ENCODE data around the gene TNFRSF1B. TPM values are rescaled to one million over a fixed set of nuclear protein-coding genes. Genes with fewer than 3 reads are reported as not detected.
A peak's percentile ranks its signal among the peaks of the same experiment; 100 is the strongest.

TNFRSF1B gene
- 12.4 and 14.8 TPM in 2 replicates for total RNA-seq

GRCh38 chr1:12166834-12167492 lies at the start of gene TNFRSF1B:
Gene TNFRSF1B, plus strand, starts transcription at chr1:12166991. Its CDS starts 101 bp downstream, at chr1:12167092.
- DNase-seq (ENCODE audit: low read depth in 2 of 2): peak in 1 of 2 donors; percentile 68

GRCh38 chr1:12121212-12122003 lies 45.4 kb upstream of the TNFRSF1B start:
- DNase-seq (ENCODE audit: low read depth in 2 of 2): no peak

GRCh38 chr1:12123172-12123571 lies 43.6 kb upstream of the TNFRSF1B start:
- DNase-seq (ENCODE audit: low read depth in 2 of 2): no peak

- DNase-seq (ENCODE audit: low read depth in 2 of 2): peak; percentile 54 to 65
Observed at GRCh38 chr1:12124693-12125421, 41.9 kb upstream of the TNFRSF1B start.

GRCh38 chr1:12125422-12126355 lies 41.1 kb upstream of the TNFRSF1B start:
- peak in 1 of 2 donors; percentile 30 for DNase-seq (ENCODE audit: low read depth in 2 of 2)

GRCh38 chr1:12126781-12127180 lies 40.0 kb upstream of the TNFRSF1B start:
- DNase-seq (ENCODE audit: low read depth in 2 of 2): no peak

- DNase-seq (ENCODE audit: low read depth in 2 of 2): no peak
Observed at GRCh38 chr1:12127206-12127810, 39.5 kb upstream of the TNFRSF1B start.

GRCh38 chr1:12128120-12128519 lies 38.7 kb upstream of the TNFRSF1B start:
- DNase-seq (ENCODE audit: low read depth in 2 of 2): no peak

- no peak for DNase-seq (ENCODE audit: low read depth in 2 of 2)
Observed at GRCh38 chr1:12129624-12130023, 37.2 kb upstream of the TNFRSF1B start.

- DNase-seq (ENCODE audit: low read depth in 2 of 2): no peak
Observed at GRCh38 chr1:12130466-12131130, 36.2 kb upstream of the TNFRSF1B start.

- DNase-seq (ENCODE audit: low read depth in 2 of 2): no peak
Observed at GRCh38 chr1:12132078-12132477, 34.7 kb upstream of the TNFRSF1B start.

GRCh38 chr1:12134716-12135115 lies 32.1 kb upstream of the TNFRSF1B start:
- DNase-seq (ENCODE audit: low read depth in 2 of 2): no peak

- DNase-seq (ENCODE audit: low read depth in 2 of 2): no peak
Observed at GRCh38 chr1:12135612-12136011, 31.2 kb upstream of the TNFRSF1B start.

- no peak for DNase-seq (ENCODE audit: low read depth in 2 of 2)
Observed at GRCh38 chr1:12136916-12137610, 29.7 kb upstream of the TNFRSF1B start.

GRCh38 chr1:12138196-12139168 lies 28.3 kb upstream of the TNFRSF1B start:
- no peak for DNase-seq (ENCODE audit: low read depth in 2 of 2)

GRCh38 chr1:12140016-12140415 lies 26.8 kb upstream of the TNFRSF1B start:
- DNase-seq (ENCODE audit: low read depth in 2 of 2): no peak

- no peak for DNase-seq (ENCODE audit: low read depth in 2 of 2)
Observed at GRCh38 chr1:12140515-12141162, 26.2 kb upstream of the TNFRSF1B start.
